NCI-H2196 (cell line): ENCODE results near the gene CDH4.

ENCODE experiments used
- DNase-seq: peaks from one replicate; lab custom pipeline; 2025; ENCODE audit not compliant: unreplicated experiment; lab: John Stamatoyannopoulos, UW

Gene CDH4

DNA sequence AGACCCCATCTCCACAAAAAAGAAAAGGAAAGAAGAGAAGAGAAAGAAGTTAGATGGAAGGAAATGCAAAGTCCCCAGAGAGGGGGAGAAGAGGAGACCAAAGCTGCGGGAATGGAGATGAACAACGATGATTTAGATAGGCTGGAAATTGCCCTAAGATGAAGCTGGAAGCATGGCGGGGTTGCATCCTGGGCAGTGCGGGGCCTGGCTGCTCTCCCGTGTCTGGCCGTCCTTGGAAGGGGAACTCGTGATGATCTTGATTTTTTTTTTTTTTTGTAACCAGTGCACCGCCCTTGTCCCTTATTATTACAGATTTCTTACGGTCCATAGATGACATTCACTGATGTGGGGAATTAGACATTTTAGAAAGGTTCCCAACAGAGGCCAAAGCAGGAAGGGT is 276.5 kb downstream of the CDH4 start:
- DNase-seq, result no peak

DNA sequence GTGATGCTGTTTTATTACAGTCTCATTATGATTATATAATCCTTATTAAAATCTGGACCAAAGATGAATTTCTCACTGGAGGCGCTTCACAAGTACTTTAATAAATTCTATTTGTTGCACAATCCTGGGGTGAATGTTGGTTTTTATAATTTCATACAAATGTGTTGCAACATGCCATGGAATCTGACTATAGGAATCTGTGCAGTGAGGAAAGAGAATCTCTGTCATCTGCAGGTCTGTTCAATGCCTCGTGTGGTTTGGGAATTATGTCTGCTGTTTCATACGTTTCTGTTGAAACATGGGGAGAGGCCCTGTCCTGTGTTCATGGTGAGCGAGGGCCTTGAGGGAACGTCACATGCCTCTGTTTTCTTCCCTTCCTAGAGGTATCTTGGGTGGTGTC is 277.3 kb downstream of the CDH4 start:
- no peak for DNase-seq

DNA sequence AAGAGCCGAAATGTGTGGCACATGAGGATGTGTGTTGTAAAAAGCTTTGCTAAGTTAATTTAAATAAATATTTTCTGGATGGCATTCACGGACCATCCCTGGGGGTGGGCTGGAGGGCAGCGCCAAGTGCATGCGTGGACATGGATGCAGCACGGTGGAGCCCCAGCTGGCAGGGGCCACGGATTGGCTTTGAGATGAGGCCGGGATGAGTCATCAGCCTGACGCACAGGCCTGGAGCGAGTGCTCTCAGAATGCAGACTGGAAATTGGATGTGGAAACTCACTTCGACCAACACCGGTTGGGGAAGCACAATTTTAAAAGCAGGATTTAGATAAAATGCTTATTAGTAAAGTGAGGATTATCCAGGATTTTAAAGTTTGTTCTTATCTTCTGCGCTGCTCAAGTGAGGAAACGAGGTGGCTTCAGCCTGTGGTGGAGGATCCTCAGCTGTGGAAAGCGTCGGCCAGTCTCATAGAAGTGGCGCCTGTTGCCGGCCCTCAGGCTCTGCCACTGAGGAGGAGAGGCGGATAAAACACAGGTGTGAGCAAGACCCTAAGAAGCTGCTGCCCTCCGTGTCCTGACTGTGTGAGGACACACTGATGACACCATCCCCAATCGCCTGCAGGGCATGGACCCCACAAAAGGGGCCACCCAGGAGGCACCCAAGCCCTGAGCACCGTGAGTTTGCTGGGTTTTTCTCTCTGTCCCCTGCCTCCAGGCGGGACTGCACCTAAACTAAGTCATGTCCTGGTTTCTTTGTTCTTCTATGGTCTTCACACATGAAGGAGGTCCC is 279.7 kb downstream of the CDH4 start:
- no peak for DNase-seq

DNA sequence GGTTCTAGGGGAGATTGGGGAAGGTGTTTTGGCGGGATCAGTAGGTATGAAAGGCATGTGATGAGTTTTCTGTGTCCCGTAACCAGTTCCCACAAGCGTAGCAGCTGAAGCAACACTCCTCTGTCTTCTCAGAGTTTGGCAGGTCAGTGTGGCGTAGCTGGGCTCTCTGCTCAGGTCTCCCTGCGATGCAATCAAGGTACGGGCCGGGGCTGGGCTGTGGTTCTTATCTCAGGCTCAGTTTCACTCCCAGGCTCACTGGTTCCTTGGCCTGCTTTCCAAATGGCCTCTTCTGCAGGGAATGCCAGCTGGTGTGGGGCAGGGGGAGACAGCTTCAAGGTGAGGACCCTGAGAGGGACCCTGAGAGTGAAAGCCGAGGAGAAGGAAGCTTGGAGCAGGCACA is 280.7 kb downstream of the CDH4 start:
- no peak for DNase-seq

DNA sequence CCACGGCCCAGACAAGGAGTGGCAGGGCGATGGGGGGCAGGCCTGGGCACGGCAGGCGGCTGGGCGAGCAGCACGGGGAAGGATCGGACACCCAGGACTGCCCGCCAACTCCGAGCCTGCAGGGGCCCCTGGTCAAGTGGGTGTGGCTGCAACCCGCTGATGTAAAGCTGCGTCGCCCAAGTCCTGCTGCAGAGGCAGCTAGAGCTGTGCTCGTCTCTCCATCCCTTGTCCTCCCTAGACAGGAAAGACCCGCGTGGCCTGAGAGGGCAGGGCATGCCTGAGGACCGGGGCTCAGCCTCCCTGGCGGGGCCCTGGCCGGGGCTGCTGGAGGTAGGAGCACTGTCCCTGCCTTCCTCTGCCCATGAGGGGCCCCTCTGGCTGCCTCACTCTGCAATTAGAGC is 281.2 kb downstream of the CDH4 start:
- DNase-seq, result no peak

DNA sequence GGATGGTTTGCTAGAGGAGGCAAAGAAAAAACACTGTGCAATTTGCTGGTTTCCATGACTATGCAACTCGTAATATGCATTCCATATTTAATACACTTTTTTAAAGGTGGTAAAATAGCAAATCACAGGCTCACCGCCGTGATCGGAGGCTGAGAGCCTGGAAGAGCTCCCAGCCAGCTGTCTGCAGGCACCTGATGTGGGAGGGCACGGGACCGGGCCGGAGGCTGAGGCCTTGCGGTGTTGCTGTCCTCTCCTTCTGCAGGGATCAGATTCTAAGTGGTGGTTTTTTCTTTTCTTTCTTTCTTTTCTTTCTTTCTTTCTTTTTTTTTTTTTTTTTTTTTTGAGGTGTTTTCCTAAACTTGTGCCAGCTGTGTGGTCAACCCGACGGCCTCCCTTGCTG is 282.3 kb downstream of the CDH4 start:
- no peak for DNase-seq

DNA sequence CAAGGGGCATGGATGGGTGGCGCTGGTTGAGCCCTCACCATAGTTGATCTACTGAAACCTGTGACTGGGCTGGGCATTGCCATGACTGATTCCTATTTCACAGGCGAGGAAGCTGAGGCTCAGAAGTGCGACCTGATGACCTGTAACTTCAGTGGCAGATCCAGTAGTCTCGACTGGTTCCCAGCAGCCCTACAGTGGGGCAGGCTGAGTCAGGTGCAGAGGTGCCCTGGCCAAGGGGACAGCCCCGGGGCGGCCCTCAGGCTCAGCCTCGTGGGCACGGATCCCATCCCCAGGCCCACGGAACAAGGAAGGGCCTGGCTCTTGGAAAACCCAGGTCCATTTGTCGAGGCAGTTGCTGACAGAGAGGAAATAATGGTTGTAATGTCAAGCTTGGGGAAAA is 283.0 kb downstream of the CDH4 start:
- no peak for DNase-seq

DNA sequence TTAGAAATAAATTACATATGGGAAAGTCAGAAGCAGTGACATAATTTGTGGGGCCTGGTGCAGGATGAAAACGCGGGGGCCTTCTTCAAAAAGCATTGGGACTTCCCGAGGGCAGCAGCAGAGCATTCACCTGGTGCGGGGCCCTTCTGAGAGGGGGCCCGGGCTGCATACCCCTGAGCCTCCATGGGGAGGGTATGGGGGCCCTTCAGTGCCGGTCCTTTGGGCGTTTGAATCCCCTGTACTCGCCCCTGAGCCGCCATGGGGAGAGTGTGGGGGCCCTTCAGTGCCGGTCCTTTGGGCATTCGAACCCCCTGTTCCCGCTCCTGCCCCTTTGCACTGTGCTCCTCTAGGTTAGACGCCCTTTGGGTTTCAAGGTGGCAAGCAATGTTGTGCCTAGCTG is 283.5 kb downstream of the CDH4 start:
- no peak for DNase-seq

DNA sequence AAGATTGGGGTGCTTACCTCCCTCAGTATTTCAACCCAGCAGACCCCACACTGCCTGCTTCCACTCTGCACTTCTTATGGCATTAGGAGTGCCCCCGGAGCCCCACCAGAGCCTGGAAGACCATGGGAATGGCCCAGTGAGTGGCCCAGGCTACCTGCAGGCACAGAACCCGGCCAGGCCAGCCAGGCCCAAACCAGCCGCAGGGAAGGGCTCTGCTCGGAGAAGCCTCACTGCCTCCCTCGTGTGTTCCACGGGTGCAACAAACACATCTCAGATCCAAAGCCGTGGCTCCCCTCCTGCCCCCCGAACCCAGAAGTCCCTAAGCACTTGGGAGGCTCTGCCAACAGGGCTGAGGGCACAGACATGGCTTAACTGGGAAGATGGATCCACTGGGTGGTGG is 283.9 kb downstream of the CDH4 start:
- no peak for DNase-seq

DNA sequence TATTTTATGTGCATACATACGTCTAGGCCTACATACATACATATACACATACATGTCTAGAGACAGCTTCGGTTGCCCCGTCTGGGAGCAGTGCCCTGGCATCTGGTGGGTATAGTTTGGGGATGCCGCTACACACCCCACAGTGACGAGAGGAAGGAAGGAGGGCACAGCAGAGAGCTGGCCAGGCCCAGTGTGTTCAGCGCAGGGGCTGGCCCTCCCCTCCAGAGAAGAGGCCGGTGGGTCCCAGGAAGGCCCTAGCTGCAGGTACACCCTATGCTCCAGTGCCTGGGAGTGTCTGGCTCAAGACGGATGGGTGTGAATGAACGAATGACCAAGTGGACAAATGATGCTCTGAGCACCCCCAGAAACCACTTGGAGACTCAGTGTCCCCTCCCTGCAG is 284.6 kb downstream of the CDH4 start:
- DNase-seq, result no peak

DNA sequence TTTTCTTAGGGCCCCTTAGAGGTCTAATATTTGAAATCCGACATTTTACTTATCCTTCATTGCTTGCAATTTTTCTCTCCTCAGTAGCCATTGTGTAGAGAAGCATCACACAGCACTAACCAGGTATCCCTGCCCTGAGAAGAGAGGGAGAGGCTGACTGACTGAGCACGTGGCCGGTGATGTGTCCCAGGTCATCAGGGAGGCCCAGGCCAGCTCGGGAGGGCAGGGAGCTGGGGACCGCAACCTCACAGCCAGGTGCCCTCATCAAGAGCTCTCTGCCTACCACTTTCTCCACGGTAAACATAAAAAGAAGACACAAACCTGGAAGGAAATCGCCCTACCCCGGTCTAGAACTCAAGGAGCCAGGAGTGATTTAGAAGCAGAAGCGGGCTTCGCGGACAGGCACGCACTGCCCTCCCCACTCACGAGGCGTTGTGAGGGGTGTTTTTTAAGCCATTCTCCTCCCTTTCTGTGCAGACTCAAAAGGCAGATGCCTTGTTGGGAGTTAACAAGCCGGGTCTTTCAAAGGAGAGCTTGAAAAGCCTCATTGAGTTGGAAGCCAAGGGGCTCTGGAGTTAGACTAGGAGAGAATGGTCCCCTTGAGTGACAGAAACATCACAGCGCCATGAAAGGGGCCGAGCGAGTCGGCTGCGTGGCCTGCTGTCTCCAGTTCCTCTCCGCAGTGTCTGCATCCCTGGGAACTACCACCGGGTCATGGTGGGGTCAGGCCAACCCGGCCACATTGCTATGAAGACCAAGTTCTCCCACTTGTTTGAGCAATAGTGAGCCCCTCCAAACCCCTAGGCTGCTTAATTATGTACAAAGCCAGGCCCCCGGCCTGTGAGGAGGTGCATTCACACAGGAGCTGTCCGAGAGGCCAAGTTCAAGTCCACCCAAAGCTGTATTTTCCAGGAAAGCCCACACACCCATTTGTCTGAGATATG is 285.4 kb downstream of the CDH4 start:
- no peak for DNase-seq

DNA sequence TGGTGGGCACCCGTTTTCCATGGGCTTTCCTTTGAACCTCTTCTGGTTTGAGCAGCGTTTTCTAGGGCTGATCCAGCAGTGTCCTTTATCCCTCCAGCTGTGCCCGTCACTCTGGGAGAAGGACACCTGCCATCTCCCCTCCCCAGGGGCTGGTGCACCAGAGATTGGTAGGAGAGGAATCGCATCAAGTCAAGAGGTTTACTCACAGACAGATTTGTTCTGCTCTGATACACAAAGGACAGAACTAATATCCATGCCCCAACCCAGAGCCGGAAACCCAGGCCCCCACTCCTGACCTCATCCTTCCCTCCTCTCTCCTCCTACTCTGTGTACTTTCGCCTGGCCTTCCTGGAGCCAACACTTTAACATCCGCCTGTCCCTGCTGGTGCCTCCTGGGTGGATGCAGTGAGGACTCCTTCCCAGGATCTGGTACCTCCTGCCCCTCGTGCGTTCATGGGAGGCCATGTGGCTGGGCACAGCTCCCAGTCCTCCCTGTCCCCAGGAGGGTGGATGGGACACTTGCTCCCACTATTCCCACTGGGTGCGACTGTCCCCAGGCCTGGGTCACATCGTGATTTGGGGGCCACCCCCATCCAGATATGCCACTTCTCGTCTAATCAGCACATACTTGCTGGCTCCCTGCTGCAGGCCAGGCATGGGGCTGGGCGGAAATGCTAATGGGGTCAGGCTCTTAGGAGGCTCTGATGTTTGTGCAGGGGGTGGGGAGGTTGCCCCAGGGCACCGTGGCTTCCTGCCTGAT is 286.3 kb downstream of the CDH4 start:
- no peak for DNase-seq

DNA sequence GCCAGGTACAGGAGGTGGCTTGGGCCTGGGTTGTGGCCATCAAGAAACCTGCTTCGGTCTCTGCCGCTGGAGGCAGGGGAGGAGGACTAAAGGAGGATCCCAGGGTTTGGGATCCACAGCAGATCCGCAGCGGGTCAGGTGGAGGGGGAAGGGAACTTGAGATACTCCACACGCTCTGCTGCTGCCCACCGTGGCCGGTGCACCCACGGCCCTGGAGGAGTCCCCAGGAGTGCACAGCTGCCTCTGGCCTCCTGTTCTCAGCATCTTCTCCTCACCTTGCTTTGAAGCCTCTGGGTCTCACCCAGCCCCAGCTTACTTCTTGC is 286.8 kb downstream of the CDH4 start:
- no peak for DNase-seq

DNA sequence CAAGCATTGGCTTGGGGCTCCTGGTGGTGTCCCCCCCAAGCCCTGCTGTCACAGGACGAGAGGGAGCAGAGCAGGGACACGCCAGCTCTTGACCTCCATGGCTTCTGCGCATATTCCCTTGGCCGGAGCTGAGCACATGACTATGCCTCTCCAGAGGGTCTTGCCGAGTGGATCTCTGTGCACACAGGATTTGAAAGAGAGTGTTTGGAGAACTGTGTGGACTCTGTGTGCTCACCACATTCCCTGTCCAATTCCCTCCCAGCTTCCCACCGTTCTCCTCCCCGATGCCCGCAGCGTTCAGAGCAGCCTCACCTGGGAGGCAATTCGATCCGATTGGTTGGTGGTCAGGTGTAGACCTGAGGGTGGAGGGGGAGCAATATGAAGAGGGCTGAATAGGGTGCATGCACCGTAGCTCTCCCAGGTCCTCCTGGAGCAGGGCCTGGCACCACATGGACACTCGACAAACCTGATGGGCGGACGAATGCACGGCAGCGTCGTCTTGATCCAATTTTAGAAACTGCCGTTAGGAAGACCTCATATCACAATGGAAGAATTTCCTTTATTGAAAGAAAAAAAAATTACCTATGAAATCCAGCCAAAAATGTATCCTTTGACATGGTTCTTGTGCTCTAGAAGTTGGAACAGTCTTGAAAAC is 287.8 kb downstream of the CDH4 start:
- DNase-seq, result no peak

DNA sequence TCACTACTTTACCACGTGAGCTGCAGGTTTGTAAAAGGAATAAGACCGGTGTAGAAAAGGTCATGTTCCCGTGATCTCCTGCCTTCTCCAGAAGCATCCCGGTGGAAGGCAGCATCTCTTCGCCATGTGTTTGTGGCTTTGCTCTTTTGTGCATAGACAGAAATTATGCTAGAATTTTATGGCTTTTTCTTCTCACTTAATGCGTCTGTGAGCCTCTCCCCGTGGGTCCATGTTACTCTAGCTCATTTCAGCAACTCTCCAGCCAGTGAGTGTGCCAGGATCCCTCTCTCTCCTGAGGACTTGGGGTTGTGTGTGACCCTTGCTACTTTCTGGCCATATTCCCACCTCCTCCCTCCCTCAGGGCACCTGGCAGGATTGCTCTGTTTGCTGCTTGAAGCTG is 289.5 kb downstream of the CDH4 start:
- DNase-seq, result no peak

DNA sequence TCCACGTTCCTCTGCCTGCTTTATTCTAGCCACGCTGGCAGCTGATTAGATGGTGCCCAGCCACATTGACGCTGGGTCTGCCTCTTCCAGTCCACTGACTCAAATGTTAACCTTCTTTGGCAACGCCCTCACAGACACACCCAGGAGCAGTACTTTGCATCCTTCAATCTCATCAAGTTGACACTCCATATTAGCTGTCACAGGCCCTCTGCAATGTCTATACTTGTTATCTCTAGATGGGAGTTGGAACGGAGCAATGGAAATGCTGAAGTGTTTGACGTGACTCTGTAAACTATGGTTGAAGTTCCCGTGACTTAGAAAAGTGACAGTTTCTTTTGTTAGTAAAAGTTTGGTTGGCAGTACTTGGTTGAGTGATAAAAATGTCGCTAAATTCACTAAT is 291.0 kb downstream of the CDH4 start:
- no peak for DNase-seq

DNA sequence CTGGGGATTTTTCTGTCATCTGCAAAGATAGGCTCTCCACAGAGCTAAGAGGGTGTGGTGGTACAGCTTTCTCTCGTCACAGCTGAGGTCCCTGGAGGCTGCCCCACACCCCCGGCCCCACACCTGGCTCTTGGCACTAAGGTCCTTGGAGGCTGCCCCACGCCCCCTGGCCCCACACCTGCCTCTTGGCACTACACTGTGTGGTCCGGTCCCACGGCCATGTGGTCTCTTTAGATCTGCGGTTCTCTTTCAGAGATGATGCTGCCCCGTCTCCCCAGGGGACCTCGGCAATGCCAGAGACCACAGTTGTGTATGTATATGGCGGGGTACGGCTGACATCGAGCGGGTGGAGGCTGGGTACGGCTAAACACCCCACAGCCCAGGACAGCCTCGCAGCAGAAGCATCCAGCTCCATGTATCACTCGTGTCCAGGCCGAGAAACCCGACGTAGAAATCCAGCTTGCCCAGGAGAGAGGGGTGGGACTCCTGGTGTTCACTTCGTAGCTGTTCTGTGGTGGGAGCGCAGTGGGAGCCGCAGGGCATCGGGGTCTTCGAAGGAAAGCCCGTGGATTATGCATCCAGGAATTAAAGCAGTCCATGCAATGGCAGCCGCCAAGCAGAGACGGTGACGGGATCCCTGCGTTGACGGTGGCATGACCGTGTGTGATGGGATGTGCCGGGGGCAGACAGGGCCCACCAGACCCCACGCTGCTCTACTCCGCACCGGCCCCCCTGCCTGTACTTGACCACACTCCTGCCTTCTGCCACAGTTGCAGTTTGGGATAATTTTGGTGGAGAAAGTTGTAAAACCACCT is 292.1 kb downstream of the CDH4 start:
- DNase-seq, result no peak

DNA sequence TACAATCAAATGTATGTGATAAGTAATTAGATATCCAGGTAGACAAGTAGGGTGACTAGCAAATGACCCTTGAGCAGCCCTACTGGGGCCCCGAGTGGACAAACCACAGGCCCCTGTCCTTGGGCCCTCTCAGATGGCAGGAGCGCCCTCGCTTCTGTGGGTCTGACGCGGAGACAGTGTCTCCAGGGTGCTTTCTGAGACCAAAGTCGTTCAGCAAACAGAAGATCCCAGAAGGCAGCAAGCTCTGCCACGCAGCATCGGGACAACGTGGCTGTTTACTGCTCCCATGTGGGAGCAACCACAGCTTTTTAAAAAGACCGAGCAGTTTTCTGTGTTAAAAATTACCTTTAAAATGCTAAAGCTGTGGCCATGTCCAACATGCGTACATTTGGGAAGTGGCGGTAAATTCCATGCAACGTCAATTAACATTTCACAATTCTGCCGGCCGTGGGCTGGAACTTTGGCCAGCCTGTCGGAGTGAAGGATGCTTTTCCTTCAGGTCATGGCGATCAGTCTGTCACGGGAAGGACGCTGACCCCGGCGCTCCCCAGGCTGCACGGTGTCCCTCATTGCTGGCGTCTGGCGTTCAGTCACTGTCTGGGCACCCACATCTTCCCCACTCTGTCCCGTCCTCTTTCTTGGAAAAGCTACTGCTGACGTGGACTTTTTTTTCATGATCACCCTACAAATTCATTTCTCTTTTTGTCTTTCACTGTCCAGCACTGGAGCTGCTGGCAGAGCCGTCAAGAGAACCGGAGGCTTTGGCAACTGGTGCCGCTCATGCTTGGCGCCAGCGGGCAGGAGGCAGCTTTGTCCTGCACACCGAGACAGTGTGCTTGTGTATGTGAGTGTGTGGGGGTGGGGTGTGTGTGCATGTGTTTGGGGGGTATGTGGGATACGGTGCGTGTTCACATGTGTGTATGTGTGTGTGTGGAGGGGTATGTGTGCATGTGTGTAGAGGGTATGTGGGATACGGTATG is 293.1 kb downstream of the CDH4 start:
- no peak for DNase-seq

DNA sequence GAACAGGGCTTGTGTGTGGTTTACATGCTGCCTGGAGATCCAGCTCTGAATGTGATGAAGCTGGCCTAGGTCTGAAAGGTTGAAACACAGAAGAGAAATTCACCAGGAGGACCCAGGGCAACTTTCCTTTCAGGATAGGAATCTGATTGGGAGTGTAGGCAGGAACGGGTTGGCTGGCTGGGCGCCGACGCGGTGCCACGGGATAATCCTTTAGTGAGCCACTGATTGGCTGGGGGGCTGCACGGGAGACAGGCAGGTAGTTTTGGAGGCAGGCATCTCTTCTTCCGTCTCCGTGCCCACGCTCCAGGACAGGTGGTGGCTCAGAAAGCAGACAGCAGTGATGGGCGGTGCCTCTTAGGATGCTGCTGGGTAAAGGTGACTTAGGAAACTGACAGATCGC is 294.6 kb downstream of the CDH4 start:
- no peak for DNase-seq
